Measurements from ENCODE around the gene FCHSD2. TPM values are rescaled to one million over a fixed set of nuclear protein-coding genes. Genes with fewer than 3 reads are reported as not detected.

The FCHSD2 gene
- total RNA-seq, 4 donors from 2014 or later, result 6.7 to 95.7 (median 10.2) TPM

- Histone ChIP-seq H3K9me3 (no peaks in the 10 kb centered on the region), H3K4me3 (no peak overlapping the region), H3K36me3 (no peaks in the 10 kb centered on the region), H3K27ac (no peak overlapping the region), H3K4me1 (no peaks in the 10 kb centered on the region), H3K27me3 (no peaks in the 10 kb centered on the region)
- DNase-seq, result no peak
- TF ChIP-seq POLR2A (IDR thresholded peaks at IDR 0.05) (no peak), CTCF (IDR thresholded peaks at IDR 0.05) (no peak)
Measured at GRCh38 chr11:73004088-73004487, 138.0 kb downstream of the FCHSD2 start.

- no peaks in the 10 kb centered on the region for H3K36me3 ChIP-seq
- H3K27me3 ChIP-seq, result no peaks in the 10 kb centered on the region
- H3K9me3 ChIP-seq, result no peaks in the 10 kb centered on the region
- DNase-seq, result no peak
- H3K4me1 ChIP-seq, result no peaks in the 10 kb centered on the region
- H3K27ac ChIP-seq, result no peak overlapping the region
- H3K4me3 ChIP-seq, result no peak overlapping the region
- TF ChIP-seq CTCF (IDR thresholded peaks at IDR 0.05) (no peak), POLR2A (IDR thresholded peaks at IDR 0.05) (no peak)
Measured at GRCh38 chr11:73003088-73003487, 139.0 kb downstream of the FCHSD2 start.

- DNase-seq, result no peak
- Histone ChIP-seq H3K4me1 (no peaks in the 10 kb centered on the region), H3K4me3 (no peak overlapping the region), H3K27me3 (no peaks in the 10 kb centered on the region), H3K36me3 (no peaks in the 10 kb centered on the region), H3K27ac (no peak overlapping the region), H3K9me3 (no peaks in the 10 kb centered on the region)
- TF ChIP-seq POLR2A (IDR thresholded peaks at IDR 0.05) (no peak), CTCF (IDR thresholded peaks at IDR 0.05) (no peak)
Measured at GRCh38 chr11:73002214-73002613, 139.9 kb downstream of the FCHSD2 start.

GRCh38 chr11:73001615-73002014 lies 140.5 kb downstream of the FCHSD2 start:
- Histone ChIP-seq H3K27me3 (no peaks in the 10 kb centered on the region), H3K4me3 (no peak overlapping the region), H3K36me3 (no peaks in the 10 kb centered on the region), H3K4me1 (no peaks in the 10 kb centered on the region), H3K27ac (no peak overlapping the region), H3K9me3 (no peaks in the 10 kb centered on the region)
- no peak for DNase-seq
- TF ChIP-seq POLR2A (IDR thresholded peaks at IDR 0.05), result no peak

GRCh38 chr11:72998676-72999075 lies 143.4 kb downstream of the FCHSD2 start:
- no peaks in the 10 kb centered on the region for H3K9me3 ChIP-seq
- H3K36me3 ChIP-seq, result no peaks in the 10 kb centered on the region
- no peak for TF ChIP-seq POLR2A (IDR thresholded peaks at IDR 0.05)
- TF ChIP-seq CTCF (IDR thresholded peaks at IDR 0.05), result no peak
- no peak overlapping the region for H3K4me3 ChIP-seq
- no peaks in the 10 kb centered on the region for H3K27me3 ChIP-seq
- DNase-seq, result no peak
- H3K4me1 ChIP-seq, result no peaks in the 10 kb centered on the region
- no peak overlapping the region for H3K27ac ChIP-seq

- Histone ChIP-seq H3K4me3 (no peak overlapping the region), H3K27ac (no peak overlapping the region), H3K4me1 (no peaks in the 10 kb centered on the region), H3K9me3 (no peaks in the 10 kb centered on the region), H3K27me3 (no peaks in the 10 kb centered on the region), H3K36me3 (no peaks in the 10 kb centered on the region)
- TF ChIP-seq POLR2A (IDR thresholded peaks at IDR 0.05) (no peak), CTCF (IDR thresholded peaks at IDR 0.05) (no peak)
- no peak for DNase-seq
Measured at GRCh38 chr11:72996959-72997358, 145.2 kb downstream of the FCHSD2 start.
